ENCODE results near the gene SLC38A9.

Gene SLC38A9

DNA sequence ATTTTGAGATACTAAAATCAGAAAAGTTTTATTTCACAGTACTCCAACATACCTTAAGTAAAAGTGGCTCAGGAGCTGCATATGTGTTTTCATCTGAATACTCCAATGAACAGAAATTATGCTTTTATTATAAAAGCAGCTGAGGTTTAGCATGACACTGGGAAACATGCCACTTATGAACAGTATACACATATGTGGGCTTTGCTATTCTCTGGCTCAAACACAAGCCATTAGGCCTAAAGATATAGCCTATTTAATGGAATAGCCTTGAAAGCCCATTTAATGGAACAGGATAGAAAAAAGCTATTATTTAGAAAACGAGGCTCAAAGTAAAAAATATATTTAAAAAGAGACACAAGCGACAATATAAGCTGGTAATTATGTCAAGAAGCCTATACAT, 74.1 kb downstream of the SLC38A9 start:
- no peaks in the 10 kb centered on the region for H3K27me3 ChIP-seq (ENCODE audit: control insufficient read depth, insufficient read depth, low read length)
- H3K4me3 ChIP-seq (ENCODE audit: low read depth, low read length), result no peak overlapping the region
- H3K9ac ChIP-seq (ENCODE audit: low read depth, low read length), result no peak overlapping the region
- peaks cover 24% of the 10 kb centered on the region for H3K4me1 ChIP-seq (ENCODE audit: control insufficient read depth, insufficient read depth, low read length)
- H3K36me3 ChIP-seq (ENCODE audit: control insufficient read depth, insufficient read depth, low read length), result no peaks in the 10 kb centered on the region
- no peaks in the 10 kb centered on the region for H3K9me3 ChIP-seq (ENCODE audit: control insufficient read depth, insufficient read depth, low read length)

GRCh38 chr5:55636683-55637082, 75.4 kb downstream of the SLC38A9 start:
- H3K4me3 ChIP-seq (ENCODE audit: low read depth, low read length), result no peak overlapping the region
- H3K9me3 ChIP-seq (ENCODE audit: control insufficient read depth, insufficient read depth, low read length), result no peaks in the 10 kb centered on the region
- peaks cover 17% of the 10 kb centered on the region for H3K4me1 ChIP-seq (ENCODE audit: control insufficient read depth, insufficient read depth, low read length)
- no peaks in the 10 kb centered on the region for H3K27me3 ChIP-seq (ENCODE audit: control insufficient read depth, insufficient read depth, low read length)
- H3K36me3 ChIP-seq (ENCODE audit: control insufficient read depth, insufficient read depth, low read length), result no peaks in the 10 kb centered on the region
- no peak overlapping the region for H3K9ac ChIP-seq (ENCODE audit: low read depth, low read length)

DNA sequence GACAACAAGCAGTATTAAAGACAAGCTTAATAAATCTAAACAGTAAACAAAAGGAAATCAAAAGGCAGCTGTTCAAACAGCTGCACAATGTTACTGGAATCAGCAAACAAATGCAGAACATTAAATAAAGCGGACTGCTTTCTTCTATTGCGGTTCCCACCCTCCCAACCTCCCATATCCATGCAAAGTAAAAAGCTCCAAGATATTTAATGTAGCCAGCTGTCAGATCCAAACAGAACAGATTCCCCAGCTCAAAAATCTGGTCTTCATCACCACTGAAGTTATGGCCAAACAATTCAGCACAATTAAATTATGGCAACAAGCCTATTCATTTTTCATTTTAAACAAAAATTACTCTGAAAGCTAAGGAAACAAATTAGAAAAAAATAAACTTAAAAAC, 75.9 kb downstream of the SLC38A9 start:
- H3K9me3 ChIP-seq (ENCODE audit: control insufficient read depth, insufficient read depth, low read length), result no peaks in the 10 kb centered on the region
- H3K4me1 ChIP-seq (ENCODE audit: control insufficient read depth, insufficient read depth, low read length), result peaks cover 17% of the 10 kb centered on the region
- no peak overlapping the region for H3K9ac ChIP-seq (ENCODE audit: low read depth, low read length)
- H3K27me3 ChIP-seq (ENCODE audit: control insufficient read depth, insufficient read depth, low read length), result no peaks in the 10 kb centered on the region
- no peak overlapping the region for H3K4me3 ChIP-seq (ENCODE audit: low read depth, low read length)
- H3K36me3 ChIP-seq (ENCODE audit: control insufficient read depth, insufficient read depth, low read length), result no peaks in the 10 kb centered on the region

DNA sequence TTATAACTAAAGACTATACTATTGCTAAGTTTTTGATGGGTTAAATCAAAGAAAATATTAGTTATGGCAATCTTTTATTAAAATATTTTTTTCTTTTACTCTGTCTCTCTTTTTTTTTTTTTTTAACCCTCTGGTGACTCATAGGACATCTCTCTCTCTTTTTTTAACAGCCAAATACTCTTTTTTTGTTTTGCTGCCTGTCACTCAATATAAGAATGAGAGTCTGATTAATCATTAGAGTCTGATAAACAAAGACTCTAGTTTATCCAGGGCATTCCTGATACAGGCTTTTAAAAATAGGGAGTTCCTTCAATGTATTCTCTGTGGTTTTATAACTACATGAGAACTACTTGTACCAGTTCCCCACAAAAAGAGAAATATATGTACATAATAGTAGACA, 77.3 kb downstream of the SLC38A9 start:
- Histone ChIP-seq H3K4me3 (ENCODE audit: low read depth, low read length) (no peak overlapping the region), H3K36me3 (ENCODE audit: control insufficient read depth, insufficient read depth, low read length) (no peaks in the 10 kb centered on the region), H3K9ac (ENCODE audit: low read depth, low read length) (no peak overlapping the region), H3K27me3 (ENCODE audit: control insufficient read depth, insufficient read depth, low read length) (no peaks in the 10 kb centered on the region), H3K4me1 (ENCODE audit: control insufficient read depth, insufficient read depth, low read length) (peaks cover 17% of the 10 kb centered on the region), H3K9me3 (ENCODE audit: control insufficient read depth, insufficient read depth, low read length) (no peaks in the 10 kb centered on the region)

- peaks cover 17% of the 10 kb centered on the region for H3K4me1 ChIP-seq (ENCODE audit: control insufficient read depth, insufficient read depth, low read length)
- H3K27me3 ChIP-seq (ENCODE audit: control insufficient read depth, insufficient read depth, low read length), result no peaks in the 10 kb centered on the region
- no peak overlapping the region for H3K9ac ChIP-seq (ENCODE audit: low read depth, low read length)
- no peaks in the 10 kb centered on the region for H3K9me3 ChIP-seq (ENCODE audit: control insufficient read depth, insufficient read depth, low read length)
- H3K36me3 ChIP-seq (ENCODE audit: control insufficient read depth, insufficient read depth, low read length), result no peaks in the 10 kb centered on the region
- no peak overlapping the region for H3K4me3 ChIP-seq (ENCODE audit: low read depth, low read length)
Measured at GRCh38 chr5:55634209-55634805, 77.8 kb downstream of the SLC38A9 start.

- Histone ChIP-seq H3K9ac (ENCODE audit: low read depth, low read length) (no peak overlapping the region), H3K4me1 (ENCODE audit: control insufficient read depth, insufficient read depth, low read length) (peaks cover 17% of the 10 kb centered on the region), H3K4me3 (ENCODE audit: low read depth, low read length) (no peak overlapping the region), H3K36me3 (ENCODE audit: control insufficient read depth, insufficient read depth, low read length) (no peaks in the 10 kb centered on the region), H3K27me3 (ENCODE audit: control insufficient read depth, insufficient read depth, low read length) (no peaks in the 10 kb centered on the region), H3K9me3 (ENCODE audit: control insufficient read depth, insufficient read depth, low read length) (no peaks in the 10 kb centered on the region)
Measured at GRCh38 chr5:55633574-55634208, 78.4 kb downstream of the SLC38A9 start.

DNA sequence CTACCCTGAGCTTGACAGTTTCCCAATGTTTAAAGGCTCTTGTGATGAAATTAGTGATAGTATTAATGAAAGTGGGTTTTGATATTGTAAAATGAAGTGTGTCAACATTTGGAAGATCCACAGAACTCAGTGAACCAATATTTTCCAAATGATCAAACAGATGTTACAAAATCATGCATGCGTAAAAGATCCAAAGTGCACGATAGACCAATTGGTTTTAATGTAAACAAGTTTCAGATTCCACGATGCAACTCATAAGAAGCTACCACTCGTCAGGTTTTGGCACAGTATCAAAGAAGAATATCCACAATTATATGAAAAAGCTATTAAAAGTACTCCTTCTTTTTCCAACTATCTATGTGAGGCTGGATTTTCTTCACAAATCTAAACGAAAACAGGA, 82.3 kb downstream of the SLC38A9 start:
- Histone ChIP-seq H3K4me1 (ENCODE audit: control insufficient read depth, insufficient read depth, low read length) (peaks cover 22% of the 10 kb centered on the region), H3K27me3 (ENCODE audit: control insufficient read depth, insufficient read depth, low read length) (no peaks in the 10 kb centered on the region), H3K9ac (ENCODE audit: low read depth, low read length) (no peak overlapping the region), H3K4me3 (ENCODE audit: low read depth, low read length) (no peak overlapping the region), H3K36me3 (ENCODE audit: control insufficient read depth, insufficient read depth, low read length) (no peaks in the 10 kb centered on the region), H3K9me3 (ENCODE audit: control insufficient read depth, insufficient read depth, low read length) (no peaks in the 10 kb centered on the region)

DNA sequence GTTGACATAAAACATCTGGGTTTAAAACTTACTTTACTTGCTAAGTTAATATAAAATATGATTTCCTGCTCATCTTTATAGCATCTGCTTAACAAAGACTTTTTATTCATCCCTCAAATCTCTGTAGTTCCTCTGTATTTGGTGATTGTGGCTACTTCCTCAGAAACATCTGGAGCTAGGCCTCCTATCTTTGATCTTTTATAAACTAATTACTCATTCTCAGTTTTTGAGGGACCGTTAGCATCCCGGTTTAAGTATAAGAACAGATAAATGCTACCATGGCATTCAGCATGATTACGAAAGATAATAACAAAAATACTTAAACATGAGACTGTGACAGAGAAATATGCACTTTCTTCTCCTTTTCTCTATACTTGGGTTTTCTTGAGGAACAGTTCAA, 85.3 kb downstream of the SLC38A9 start:
- Histone ChIP-seq H3K9me3 (ENCODE audit: control insufficient read depth, insufficient read depth, low read length) (no peaks in the 10 kb centered on the region), H3K27me3 (ENCODE audit: control insufficient read depth, insufficient read depth, low read length) (no peaks in the 10 kb centered on the region), H3K36me3 (ENCODE audit: control insufficient read depth, insufficient read depth, low read length) (no peaks in the 10 kb centered on the region), H3K9ac (ENCODE audit: low read depth, low read length) (no peak overlapping the region), H3K4me1 (ENCODE audit: control insufficient read depth, insufficient read depth, low read length) (peaks cover 31% of the 10 kb centered on the region), H3K4me3 (ENCODE audit: low read depth, low read length) (no peak overlapping the region)

DNA sequence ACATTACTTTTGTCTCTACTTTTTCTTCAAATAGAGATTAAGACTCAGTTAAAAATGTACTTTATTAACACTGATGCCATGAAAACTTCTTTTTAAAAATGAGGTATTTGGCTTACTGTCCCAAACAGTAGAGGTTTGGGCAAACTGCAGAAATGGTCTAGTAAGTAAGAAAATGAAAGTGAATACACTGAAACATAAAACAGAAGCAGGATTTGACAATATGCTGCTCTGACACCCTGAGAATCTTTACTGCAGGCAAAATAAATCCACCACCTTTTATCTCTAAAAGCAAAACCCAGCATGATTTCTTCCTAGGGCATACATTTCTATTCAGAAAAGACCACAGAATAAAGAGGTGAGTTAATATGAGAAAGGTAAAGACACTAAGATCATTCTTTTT, 86.2 kb downstream of the SLC38A9 start:
- H3K36me3 ChIP-seq (ENCODE audit: control insufficient read depth, insufficient read depth, low read length), result no peaks in the 10 kb centered on the region
- H3K27me3 ChIP-seq (ENCODE audit: control insufficient read depth, insufficient read depth, low read length), result no peaks in the 10 kb centered on the region
- H3K4me1 ChIP-seq (ENCODE audit: control insufficient read depth, insufficient read depth, low read length), result peaks cover 31% of the 10 kb centered on the region
- no peak overlapping the region for H3K9ac ChIP-seq (ENCODE audit: low read depth, low read length)
- no peaks in the 10 kb centered on the region for H3K9me3 ChIP-seq (ENCODE audit: control insufficient read depth, insufficient read depth, low read length)
- H3K4me3 ChIP-seq (ENCODE audit: low read depth, low read length), result no peak overlapping the region

DNA sequence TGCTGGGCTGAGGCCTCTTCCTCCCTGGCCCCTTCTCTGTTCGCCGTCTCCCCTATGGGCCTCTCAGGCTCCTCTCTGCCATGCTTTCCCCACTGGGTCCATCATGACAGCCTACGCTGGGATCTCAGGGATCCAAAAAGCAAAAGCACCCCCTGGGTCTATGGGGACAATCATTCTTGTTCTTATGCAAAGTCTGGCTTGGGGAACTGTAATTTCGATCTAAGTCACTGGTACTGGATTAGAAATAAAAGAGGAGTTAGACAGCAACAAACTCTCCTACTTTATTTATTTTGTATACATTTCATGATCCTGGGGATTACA, 86.6 kb downstream of the SLC38A9 start:
- peak overlapping the region; percentile 27 for H3K4me3 ChIP-seq (ENCODE audit: low read depth, low read length)

DNA sequence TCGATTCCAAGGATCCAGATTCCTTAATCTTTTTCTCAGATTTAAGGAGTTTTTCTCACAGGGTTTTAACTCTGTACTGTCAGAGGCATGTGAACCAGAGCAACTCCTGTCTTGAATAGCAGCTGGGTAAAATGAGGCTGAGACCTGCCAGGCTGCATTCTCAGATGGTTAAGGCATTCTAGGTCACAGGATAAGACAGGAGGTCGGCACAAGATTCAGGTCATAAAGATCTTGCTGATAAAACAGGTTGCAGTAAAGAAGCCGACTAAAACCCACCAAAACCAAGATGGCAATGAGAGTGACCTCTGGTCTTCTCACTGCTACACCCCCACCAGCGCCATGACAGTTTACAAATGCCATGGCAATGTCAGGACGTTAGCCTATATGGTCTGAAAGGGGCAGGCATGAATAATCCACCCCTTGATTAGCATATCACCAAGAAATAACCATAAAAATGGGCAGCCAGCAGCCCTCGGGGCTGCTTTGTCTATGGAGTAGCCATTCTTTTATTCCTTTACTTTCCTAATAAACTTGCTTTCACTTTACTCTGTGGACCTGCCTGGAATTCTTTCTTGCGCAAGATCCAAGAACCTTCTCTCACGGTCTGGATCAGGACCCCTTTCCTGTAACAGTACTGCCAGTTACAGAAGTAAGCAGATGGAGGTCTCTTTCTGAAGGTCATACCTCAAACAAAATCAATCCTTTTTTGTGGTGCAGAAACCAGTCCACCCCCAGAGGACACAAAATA, 87.1 kb downstream of the SLC38A9 start:
- Histone ChIP-seq H3K4me3 (ENCODE audit: low read depth, low read length) (peak overlapping the region; percentile 27), H3K36me3 (ENCODE audit: control insufficient read depth, insufficient read depth, low read length) (no peaks in the 10 kb centered on the region), H3K27me3 (ENCODE audit: control insufficient read depth, insufficient read depth, low read length) (no peaks in the 10 kb centered on the region), H3K9ac (ENCODE audit: low read depth, low read length) (no peak overlapping the region), H3K9me3 (ENCODE audit: control insufficient read depth, insufficient read depth, low read length) (no peaks in the 10 kb centered on the region), H3K4me1 (ENCODE audit: control insufficient read depth, insufficient read depth, low read length) (peaks cover 31% of the 10 kb centered on the region)

More for the DNA sequence above, 86.6 kb downstream of the SLC38A9 start:
- no peak overlapping the region for H3K9ac ChIP-seq (ENCODE audit: low read depth, low read length)
- H3K36me3 ChIP-seq (ENCODE audit: control insufficient read depth, insufficient read depth, low read length), result no peaks in the 10 kb centered on the region
- H3K9me3 ChIP-seq (ENCODE audit: control insufficient read depth, insufficient read depth, low read length), result no peaks in the 10 kb centered on the region
- peaks cover 31% of the 10 kb centered on the region for H3K4me1 ChIP-seq (ENCODE audit: control insufficient read depth, insufficient read depth, low read length)
- H3K27me3 ChIP-seq (ENCODE audit: control insufficient read depth, insufficient read depth, low read length), result no peaks in the 10 kb centered on the region

DNA sequence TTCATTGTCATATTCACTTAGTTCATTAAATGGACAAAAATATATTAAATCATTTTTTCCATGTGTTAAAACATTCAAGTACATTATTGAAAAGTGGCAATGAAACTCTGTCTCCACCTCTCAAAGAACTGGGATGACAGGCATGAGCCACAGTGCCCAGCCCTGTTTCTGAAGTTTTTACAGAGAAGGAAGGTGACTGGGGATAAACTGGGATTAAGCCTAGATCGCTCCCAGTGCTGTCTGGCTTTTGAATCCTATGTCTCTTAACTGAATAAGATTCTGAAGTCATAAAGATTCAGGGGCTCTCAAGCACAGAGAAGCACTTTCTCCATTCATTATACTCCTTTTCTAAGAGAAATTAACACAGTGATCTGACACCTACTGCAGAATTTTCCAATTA, 88.3 kb downstream of the SLC38A9 start:
- Histone ChIP-seq H3K9ac (ENCODE audit: low read depth, low read length) (no peak overlapping the region), H3K27me3 (ENCODE audit: control insufficient read depth, insufficient read depth, low read length) (no peaks in the 10 kb centered on the region), H3K9me3 (ENCODE audit: control insufficient read depth, insufficient read depth, low read length) (no peaks in the 10 kb centered on the region), H3K36me3 (ENCODE audit: control insufficient read depth, insufficient read depth, low read length) (no peaks in the 10 kb centered on the region), H3K4me1 (ENCODE audit: control insufficient read depth, insufficient read depth, low read length) (peaks cover 31% of the 10 kb centered on the region), H3K4me3 (ENCODE audit: low read depth, low read length) (no peak overlapping the region)

Data from iPS-15b (cell line).